ENCODE data around the gene GRM6.

GRCh38 chr5:179044765-179045164, 49.6 kb upstream of the GRM6 start:
- TF ChIP-seq POLR2A (IDR thresholded peaks at IDR 0.05) (no peak), EP300 (IDR thresholded peaks at IDR 0.05) (no peak), CTCF (IDR thresholded peaks at IDR 0.05) (no peak), POLR2AphosphoS5 (IDR thresholded peaks at IDR 0.05) (no peak)
